ENCODE data around the gene SLX4IP. TPM values are rescaled to one million over a fixed set of nuclear protein-coding genes. Genes with fewer than 3 reads are reported as not detected.
"Not testable (repeated sequence)": the region's sequence is repeated elsewhere in the genome, so short reads cannot be mapped to it uniquely, and the experiment has no call there.

SLX4IP gene
- total RNA-seq, 1 experiment from 2014 or later: 7.4 TPM

DNA sequence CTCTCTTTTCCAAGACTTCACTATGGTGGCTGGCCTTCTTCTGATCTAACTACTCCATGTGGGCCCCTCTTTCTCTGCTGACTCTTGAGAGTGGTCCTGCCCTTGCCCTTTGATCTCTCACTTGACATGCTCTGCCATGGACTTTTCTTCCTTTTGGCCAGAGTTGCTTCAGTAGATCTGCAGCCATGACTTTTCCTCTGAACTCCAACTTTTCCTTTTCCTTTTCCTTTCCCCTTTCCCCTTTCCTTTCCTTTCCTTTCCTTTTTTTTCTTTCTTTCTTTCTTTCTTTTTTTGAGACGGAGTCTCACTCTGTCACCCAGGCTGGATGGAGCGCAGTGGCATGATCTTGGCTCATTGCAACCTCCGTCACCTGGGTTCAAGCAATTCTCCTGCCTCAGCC, 150.2 kb downstream of the SLX4IP start (continued):
- TF ChIP-seq, protein P1, sequence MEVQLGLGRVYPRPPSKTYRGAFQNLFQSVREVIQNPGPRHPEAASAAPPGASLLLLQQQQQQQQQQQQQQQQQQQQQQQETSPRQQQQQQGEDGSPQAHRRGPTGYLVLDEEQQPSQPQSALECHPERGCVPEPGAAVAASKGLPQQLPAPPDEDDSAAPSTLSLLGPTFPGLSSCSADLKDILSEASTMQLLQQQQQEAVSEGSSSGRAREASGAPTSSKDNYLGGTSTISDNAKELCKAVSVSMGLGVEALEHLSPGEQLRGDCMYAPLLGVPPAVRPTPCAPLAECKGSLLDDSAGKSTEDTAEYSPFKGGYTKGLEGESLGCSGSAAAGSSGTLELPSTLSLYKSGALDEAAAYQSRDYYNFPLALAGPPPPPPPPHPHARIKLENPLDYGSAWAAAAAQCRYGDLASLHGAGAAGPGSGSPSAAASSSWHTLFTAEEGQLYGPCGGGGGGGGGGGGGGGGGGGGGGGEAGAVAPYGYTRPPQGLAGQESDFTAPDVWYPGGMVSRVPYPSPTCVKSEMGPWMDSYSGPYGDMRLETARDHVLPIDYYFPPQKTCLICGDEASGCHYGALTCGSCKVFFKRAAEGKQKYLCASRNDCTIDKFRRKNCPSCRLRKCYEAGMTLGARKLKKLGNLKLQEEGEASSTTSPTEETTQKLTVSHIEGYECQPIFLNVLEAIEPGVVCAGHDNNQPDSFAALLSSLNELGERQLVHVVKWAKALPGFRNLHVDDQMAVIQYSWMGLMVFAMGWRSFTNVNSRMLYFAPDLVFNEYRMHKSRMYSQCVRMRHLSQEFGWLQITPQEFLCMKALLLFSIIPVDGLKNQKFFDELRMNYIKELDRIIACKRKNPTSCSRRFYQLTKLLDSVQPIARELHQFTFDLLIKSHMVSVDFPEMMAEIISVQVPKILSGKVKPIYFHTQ (CRISPR knock-in tag; IDR thresholded peaks at IDR 0.05): no peak
- TF ChIP-seq NR2C2 (CRISPR knock-in tag; IDR thresholded peaks at IDR 0.05) (no peak), SP1 (CRISPR knock-in tag; conservative IDR thresholded peaks at IDR 0.05) (no peak), ZNF219 (CRISPR knock-in tag; IDR thresholded peaks at IDR 0.05; ENCODE audit: borderline replicate concordance) (no peak)

DNA sequence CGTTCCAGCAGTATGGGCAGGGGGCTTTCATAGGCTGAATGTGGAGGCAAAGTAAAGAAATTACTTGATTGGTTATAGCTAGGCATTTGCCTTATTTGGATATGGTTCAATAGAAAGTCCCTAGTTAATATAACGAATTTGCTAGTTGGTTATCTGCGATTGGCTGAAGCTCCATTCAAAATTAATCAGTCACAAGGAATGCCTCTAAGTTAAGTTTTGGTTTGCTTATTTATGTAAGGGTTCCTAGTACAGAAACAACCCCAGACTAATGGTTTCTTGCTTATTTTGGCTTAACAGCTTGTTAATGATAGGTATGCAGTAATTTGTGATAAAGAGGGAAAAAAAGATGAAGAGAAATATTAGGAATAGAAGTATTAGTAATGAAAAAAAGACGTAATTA, 151.2 kb downstream of the SLX4IP start:
- Mint-ChIP-seq H3K4me3 (no peak overlapping the region), H3K4me1 (peaks cover 23% of the 10 kb centered on the region), H3K27me3 (ENCODE audit: low read depth) (no peaks in the 10 kb centered on the region), H3K36me3 (no peaks in the 10 kb centered on the region), H3K27ac (no peak overlapping the region), H3K9me3 (no peaks in the 10 kb centered on the region)
- DNase-seq (ENCODE audit: low spot score): no peak
- CTCF ChIA-PET: no interaction called here
- no peak for ATAC-seq
- POLR2A ChIA-PET: no interaction called here
- TF ChIP-seq NFE2L1 (CRISPR knock-in tag; IDR thresholded peaks at IDR 0.05): no peak
- TF ChIP-seq, protein P2, sequence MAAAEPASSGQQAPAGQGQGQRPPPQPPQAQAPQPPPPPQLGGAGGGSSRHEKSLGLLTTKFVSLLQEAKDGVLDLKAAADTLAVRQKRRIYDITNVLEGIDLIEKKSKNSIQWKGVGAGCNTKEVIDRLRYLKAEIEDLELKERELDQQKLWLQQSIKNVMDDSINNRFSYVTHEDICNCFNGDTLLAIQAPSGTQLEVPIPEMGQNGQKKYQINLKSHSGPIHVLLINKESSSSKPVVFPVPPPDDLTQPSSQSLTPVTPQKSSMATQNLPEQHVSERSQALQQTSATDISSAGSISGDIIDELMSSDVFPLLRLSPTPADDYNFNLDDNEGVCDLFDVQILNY (CRISPR knock-in tag; IDR thresholded peaks at IDR 0.05): no peak

DNA sequence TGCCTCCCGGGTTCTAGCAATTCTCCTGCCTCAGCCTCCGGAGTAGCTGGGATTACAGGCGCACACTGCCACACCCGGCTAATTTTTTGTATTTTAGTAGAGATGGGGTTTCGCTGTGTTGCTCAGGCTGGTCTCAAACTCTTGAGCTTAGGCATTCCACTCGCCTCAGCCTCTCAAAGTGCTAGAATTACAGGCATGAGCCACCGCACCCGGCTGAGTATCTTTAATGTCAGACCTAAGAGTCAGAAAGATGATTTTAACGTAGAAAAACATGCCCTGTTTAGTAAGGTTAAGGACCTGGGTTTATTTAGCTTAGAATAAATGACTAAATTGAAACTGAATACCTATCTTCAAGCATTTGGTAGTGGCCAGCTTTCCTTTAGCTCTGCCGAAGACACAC, 155.3 kb downstream of the SLX4IP start:
- CTCF ChIA-PET: interaction anchor here (1.1 to 1.4 kb wide), 2 partner anchors 8 to 15 kb away, joined by 3 read pairs; no protein-coding TSS in a partner anchor

DNA sequence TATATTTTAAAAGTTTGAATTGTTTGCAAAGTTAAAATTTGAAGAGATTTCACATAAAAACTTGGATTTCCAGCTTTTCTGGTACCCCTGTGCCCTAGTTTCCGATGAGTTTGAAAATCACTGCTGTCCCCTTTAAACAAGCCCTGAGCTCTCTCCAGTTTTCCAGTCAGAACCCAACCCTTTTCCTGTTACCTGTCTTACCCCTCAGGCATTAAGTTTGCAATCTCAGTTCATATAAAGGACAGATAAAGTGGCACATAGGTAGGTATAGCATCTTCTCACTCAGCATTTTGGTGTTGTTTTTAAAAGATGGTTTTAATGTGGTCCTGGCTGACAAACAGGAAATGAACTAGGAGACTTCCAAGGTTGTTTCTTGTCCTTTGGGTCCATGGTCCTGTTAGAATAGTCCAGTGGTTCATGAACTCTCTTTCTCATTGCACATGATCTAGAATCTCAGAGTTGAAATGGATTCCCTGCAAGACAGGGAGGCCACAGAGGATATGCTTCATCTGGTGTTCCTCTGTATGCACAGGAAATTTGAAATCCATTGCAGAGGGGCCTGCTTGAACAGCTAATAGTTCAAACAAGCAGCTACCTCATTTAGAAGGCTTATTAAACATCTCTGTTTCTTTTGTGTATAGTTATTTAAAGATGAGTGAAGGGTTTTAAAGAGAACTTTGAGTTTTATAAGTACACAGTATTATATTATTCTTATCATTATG, 156.0 kb downstream of the SLX4IP start:
- TF ChIP-seq SMAD4 (CRISPR knock-in tag; IDR thresholded peaks at IDR 0.05) (no peak), PRRX2 (CRISPR knock-in tag; IDR thresholded peaks at IDR 0.05) (no peak), GTF2I (CRISPR knock-in tag; conservative IDR thresholded peaks at IDR 0.05) (no peak)
- TF ChIP-seq, protein P1 (CRISPR knock-in tag; IDR thresholded peaks at IDR 0.05): no peak
- TF ChIP-seq, protein P3, sequence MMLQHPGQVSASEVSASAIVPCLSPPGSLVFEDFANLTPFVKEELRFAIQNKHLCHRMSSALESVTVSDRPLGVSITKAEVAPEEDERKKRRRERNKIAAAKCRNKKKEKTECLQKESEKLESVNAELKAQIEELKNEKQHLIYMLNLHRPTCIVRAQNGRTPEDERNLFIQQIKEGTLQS (CRISPR knock-in tag; conservative IDR thresholded peaks at IDR 0.05): no peak
- no peaks in the 10 kb centered on the region for H3K27me3 Mint-ChIP-seq (ENCODE audit: low read depth)
- ChIA-PET POLR2A (no interaction called here), CTCF (interaction anchor here (1.1 to 1.4 kb wide), 2 partner anchors 9 to 15 kb away, joined by 3 read pairs; no protein-coding TSS in a partner anchor)
- no peak overlapping the region for H3K27ac Mint-ChIP-seq
- H3K4me3 Mint-ChIP-seq: no peak overlapping the region
- ATAC-seq (no peak), DNase-seq (ENCODE audit: low spot score) (no peak)
- no peaks in the 10 kb centered on the region for H3K9me3 Mint-ChIP-seq
- no peaks in the 10 kb centered on the region for H3K36me3 Mint-ChIP-seq
- peaks cover 8% of the 10 kb centered on the region for H3K4me1 Mint-ChIP-seq

More for the DNA sequence above, 155.3 kb downstream of the SLX4IP start:
- H3K27ac Mint-ChIP-seq; H3K4me3 Mint-ChIP-seq; H3K4me1 Mint-ChIP-seq; H3K36me3 Mint-ChIP-seq; POLR2A ChIA-PET; H3K27me3 Mint-ChIP-seq (ENCODE audit: low read depth); DNase-seq (ENCODE audit: low spot score); ATAC-seq; H3K9me3 Mint-ChIP-seq: not testable (repeated sequence)

Data from WTC11 (cell line).